GM12892 (cell line): Measurements from ENCODE around the gene MOSPD3.
A peak's percentile ranks its signal among the peaks of the same experiment; 100 is the strongest.

Experiments
- POLR2A ChIP-seq: IDR thresholded peaks from 2 replicates; pipeline ENCODE4 v1.6.1; 2011; ENCODE audit warnings: low read depth, low read length, control low read depth
- POLR2AphosphoS5 ChIP-seq: IDR thresholded peaks from 2 replicates; pipeline ENCODE4 v1.6.1; 2011; ENCODE audit warnings: low read depth, low read length, control low read depth
- TAF1 ChIP-seq: IDR thresholded peaks from 2 replicates; pipeline ENCODE4 v1.6.1; 2011; ENCODE audit warnings: low read depth, mild to moderate bottlenecking, control low read depth, low read length, borderline replicate concordance

GRCh38 chr7:100585511-100586265 is 26.7 kb upstream of the MOSPD3 start, which contains the start of gene LRCH4:
- TF ChIP-seq TAF1 (peak; percentile 94), POLR2A (peak; percentile 97), POLR2AphosphoS5 (peak; percentile 97)
